HEK293T (cell line): ENCODE data around the gene RBBP8NL.

ENCODE experiments used
- ARNT ChIP-seq: fragments of 450-650 bp; IDR thresholded peaks from 2 replicates; pipeline ENCODE4 v1.6.1; 2017; ENCODE audit warnings: mild to moderate bottlenecking
- BHLHE40 ChIP-seq: fragments of 450-650 bp; IDR thresholded peaks from 2 replicates; pipeline ENCODE4 v1.6.1; 2016; ENCODE audit warnings: mild to moderate bottlenecking, moderate library complexity, borderline replicate concordance
- ELF4 ChIP-seq: fragments of 450-650 bp; IDR thresholded peaks from 2 replicates; pipeline ENCODE4 v1.6.1; 2017; ENCODE audit warnings: antibody characterized with exemption
- FOXA1 ChIP-seq: fragments of 450-650 bp; IDR thresholded peaks from 2 replicates; pipeline ENCODE4 v1.6.1; 2016; ENCODE audit warnings: mild to moderate bottlenecking
- L3MBTL2 ChIP-seq: fragments of 450-650 bp; conservative IDR thresholded peaks from 2 replicates; pipeline ENCODE4 v1.6.1; 2016; ENCODE audit warnings: mild to moderate bottlenecking
- NFRKB ChIP-seq: fragments of 450-650 bp; IDR thresholded peaks from 2 replicates; pipeline ENCODE4 v1.6.1; 2016; ENCODE audit warnings: mild to moderate bottlenecking, moderate library complexity
- PKNOX1 ChIP-seq: fragments of 450-650 bp; IDR thresholded peaks from 2 replicates; pipeline ENCODE4 v1.6.1; 2016
- SP1 ChIP-seq: fragments of 450-650 bp; IDR thresholded peaks from 2 replicates; pipeline ENCODE4 v1.6.1; 2017
- SUZ12 ChIP-seq: fragments of 450-650 bp; IDR thresholded peaks from 2 replicates; pipeline ENCODE4 v1.6.1; 2016; ENCODE audit warnings: mild to moderate bottlenecking
- TARDBP ChIP-seq: fragments of 450-650 bp; IDR thresholded peaks from 2 replicates; pipeline ENCODE4 v1.6.1; 2016
- ZNF384 ChIP-seq: fragments of 450-650 bp; IDR thresholded peaks from 2 replicates; pipeline ENCODE4 v1.6.1; 2016

GRCh38 chr20:62367633-62368391 lies 59.5 kb downstream of the RBBP8NL start:
- no peak for TF ChIP-seq BHLHE40
- TF ChIP-seq SP1 = no peak
- no peak for TF ChIP-seq ARNT
- TF ChIP-seq ZNF384 = no peak
- TF ChIP-seq L3MBTL2 = peak; percentile 75
- no peak for TF ChIP-seq ELF4
- no peak for TF ChIP-seq SUZ12
- no peak for TF ChIP-seq PKNOX1
- TF ChIP-seq TARDBP = no peak
- TF ChIP-seq NFRKB = no peak
- no peak for TF ChIP-seq FOXA1
